ENCODE results near the gene NKAIN1. TPM values are rescaled to one million over a fixed set of nuclear protein-coding genes. Genes with fewer than 3 reads are reported as not detected.
A peak's percentile ranks its signal among the peaks of the same experiment; 100 is the strongest.
"Not testable (repeated sequence)": the region's sequence is repeated elsewhere in the genome, so short reads cannot be mapped to it uniquely, and the experiment has no call there.

Gene NKAIN1
- not detected for total RNA-seq

DNA sequence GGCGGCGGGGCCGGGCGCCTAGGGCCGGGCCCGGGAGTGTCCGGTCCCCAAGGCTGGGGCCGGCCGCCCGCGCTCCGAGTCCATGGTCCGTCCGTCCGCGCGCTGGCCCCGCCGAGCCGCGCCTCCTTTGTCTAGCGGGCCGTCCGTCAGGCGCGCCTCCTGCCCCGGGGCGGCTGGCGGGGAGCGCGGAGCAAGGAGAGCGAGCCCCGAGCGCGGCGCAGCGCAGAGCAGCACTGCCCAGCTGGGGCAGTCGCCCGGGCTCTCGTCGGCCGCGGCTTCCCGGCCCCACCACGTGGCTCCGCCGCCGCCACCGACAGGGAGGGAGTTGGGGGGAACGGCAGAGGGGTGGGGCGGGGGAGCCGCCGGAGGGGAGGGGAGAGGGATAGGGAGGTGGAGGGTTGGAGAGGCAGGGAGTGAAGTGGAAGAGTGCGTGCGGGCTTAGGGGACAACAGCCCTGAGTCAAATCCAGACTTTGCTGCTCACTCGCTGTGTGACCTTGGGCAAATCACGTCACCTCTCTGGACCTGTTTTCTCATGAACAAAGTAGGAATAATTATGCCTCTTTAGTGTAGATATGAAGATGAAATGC is at the start of gene NKAIN1:
Gene NKAIN1 (minus strand): TSS at position 235 of the 589 bp plus-strand sequence. CDS start 340 bp downstream, outside the sequence.
- TF ChIP-seq, protein P1, sequence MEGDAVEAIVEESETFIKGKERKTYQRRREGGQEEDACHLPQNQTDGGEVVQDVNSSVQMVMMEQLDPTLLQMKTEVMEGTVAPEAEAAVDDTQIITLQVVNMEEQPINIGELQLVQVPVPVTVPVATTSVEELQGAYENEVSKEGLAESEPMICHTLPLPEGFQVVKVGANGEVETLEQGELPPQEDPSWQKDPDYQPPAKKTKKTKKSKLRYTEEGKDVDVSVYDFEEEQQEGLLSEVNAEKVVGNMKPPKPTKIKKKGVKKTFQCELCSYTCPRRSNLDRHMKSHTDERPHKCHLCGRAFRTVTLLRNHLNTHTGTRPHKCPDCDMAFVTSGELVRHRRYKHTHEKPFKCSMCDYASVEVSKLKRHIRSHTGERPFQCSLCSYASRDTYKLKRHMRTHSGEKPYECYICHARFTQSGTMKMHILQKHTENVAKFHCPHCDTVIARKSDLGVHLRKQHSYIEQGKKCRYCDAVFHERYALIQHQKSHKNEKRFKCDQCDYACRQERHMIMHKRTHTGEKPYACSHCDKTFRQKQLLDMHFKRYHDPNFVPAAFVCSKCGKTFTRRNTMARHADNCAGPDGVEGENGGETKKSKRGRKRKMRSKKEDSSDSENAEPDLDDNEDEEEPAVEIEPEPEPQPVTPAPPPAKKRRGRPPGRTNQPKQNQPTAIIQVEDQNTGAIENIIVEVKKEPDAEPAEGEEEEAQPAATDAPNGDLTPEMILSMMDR (IDR thresholded peaks at IDR 0.05): no peak
- no peak for TF ChIP-seq POLR2A (IDR thresholded peaks at IDR 0.05)
- DNase-seq: peak in 2 of 4 donors; percentile 12 to 23
- intact Hi-C loops (cut with DNase I): no loop called here
- peaks cover 19% of the 10 kb centered on the region for H3K4me1 ChIP-seq
- WGBS, 2 donors: 0 to 3% methylated on average over 4 to 27 of the region's 57 CpGs
- peaks cover 0 to 12% of the 10 kb centered on the region in 2 donors for H3K27me3 ChIP-seq
- no peak within 1 kb of the TSS for H3K4me3 ChIP-seq
- ATAC-seq: peak; percentile 51
- no peaks in the 10 kb centered on the region for H3K9me3 ChIP-seq
- no peaks in the 10 kb centered on the region for H3K36me3 ChIP-seq (replicated peaks in 1 of 2; ENCODE audit: insufficient read depth in 1 of 2, low read depth in 2 of 2)
- no peak within 1 kb of the TSS for H3K27ac ChIP-seq

GRCh38 chr1:31289021-31289420 is 49.3 kb upstream of the NKAIN1 start:
- Histone ChIP-seq H3K27me3 (no peaks in the 10 kb centered on the region), H3K4me1 (no peaks in the 10 kb centered on the region), H3K27ac (no peak overlapping the region), H3K9me3 (no peaks in the 10 kb centered on the region), H3K36me3 (replicated peaks in 1 of 2; ENCODE audit: insufficient read depth in 1 of 2, low read depth in 2 of 2) (peaks cover 0 to 25% of the 10 kb centered on the region in 2 donors), H3K4me3 (no peak overlapping the region)
- ATAC-seq (no peak), DNase-seq (no peak)
- WGBS, 2 donors: 74 to 80% methylated on average over 4 of the region's 4 CpGs
- TF ChIP-seq POLR2A (IDR thresholded peaks at IDR 0.05): no peak
- TF ChIP-seq, protein P1 (IDR thresholded peaks at IDR 0.05): no peak
- intact Hi-C loops (cut with DNase I): no loop called here

DNA sequence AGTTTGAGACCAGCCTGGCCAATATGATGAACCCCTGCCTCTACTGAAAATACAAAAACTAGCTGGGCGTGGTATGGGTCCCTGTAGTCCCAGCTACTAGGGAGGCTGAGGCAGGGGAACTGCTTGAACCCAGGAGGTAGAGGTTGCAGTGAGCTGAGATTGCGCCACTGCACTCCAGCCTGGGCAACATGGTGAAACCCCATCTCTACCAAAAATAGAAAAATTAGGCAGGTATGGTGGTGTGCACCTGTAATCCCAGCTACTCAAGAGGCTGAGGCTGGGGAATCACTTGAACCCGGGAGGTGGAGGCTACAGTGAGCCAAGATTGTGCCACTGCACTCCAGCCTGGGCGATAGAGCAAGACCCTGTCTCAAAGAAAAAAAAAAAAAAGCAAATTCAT is 48.1 kb upstream of the NKAIN1 start:
- ATAC-seq; intact Hi-C loops (cut with DNase I); H3K9me3 ChIP-seq; DNase-seq; H3K27ac ChIP-seq; H3K4me1 ChIP-seq; H3K4me3 ChIP-seq; H3K27me3 ChIP-seq: not testable (repeated sequence)
- WGBS, 2 donors: 95 to 97% methylated on average over 4 of the region's 4 CpGs
- peaks cover 0 to 25% of the 10 kb centered on the region in 2 donors for H3K36me3 ChIP-seq (replicated peaks in 1 of 2; ENCODE audit: insufficient read depth in 1 of 2, low read depth in 2 of 2)

- H3K4me3 ChIP-seq; H3K27ac ChIP-seq; intact Hi-C loops (cut with DNase I); ATAC-seq; DNase-seq; H3K4me1 ChIP-seq; H3K9me3 ChIP-seq; H3K27me3 ChIP-seq: not testable (repeated sequence)
- H3K36me3 ChIP-seq (replicated peaks in 1 of 2; ENCODE audit: insufficient read depth in 1 of 2, low read depth in 2 of 2): peaks cover 0 to 13% of the 10 kb centered on the region in 2 donors
- 89 to 93% methylated on average over 9 of the region's 9 CpGs for WGBS, 2 donors
These were observed 42.7 kb upstream of the NKAIN1 start for GRCh38 chr1:31282426-31282825.

DNA sequence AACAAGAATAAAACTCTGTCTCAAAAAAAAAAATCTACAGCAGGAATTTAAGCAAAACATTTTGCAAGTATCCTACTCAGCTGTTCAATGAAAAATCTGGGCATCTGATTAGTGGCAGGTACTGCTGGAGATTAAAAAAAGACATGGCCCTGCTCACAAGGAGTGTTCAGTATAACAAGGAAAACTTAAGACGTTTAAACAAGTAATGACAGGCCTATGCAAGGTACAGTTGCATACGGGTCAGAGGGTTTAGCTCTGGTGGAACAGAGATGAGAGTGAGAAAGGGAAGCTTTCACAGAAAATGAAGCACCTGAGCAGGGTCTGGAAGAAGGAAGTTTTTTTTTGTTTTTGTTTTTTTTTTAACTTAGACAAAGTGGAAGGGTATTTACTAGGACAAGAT is 33.9 kb upstream of the NKAIN1 start:
- H3K27me3 ChIP-seq: no peaks in the 10 kb centered on the region
- no peak overlapping the region for H3K27ac ChIP-seq
- no peaks in the 10 kb centered on the region for H3K9me3 ChIP-seq
- TF ChIP-seq POLR2A (IDR thresholded peaks at IDR 0.05): no peak
- DNase-seq (no peak), ATAC-seq (no peak)
- intact Hi-C loops (cut with DNase I): no loop called here
- peaks cover 0 to 11% of the 10 kb centered on the region in 2 donors for H3K36me3 ChIP-seq (replicated peaks in 1 of 2; ENCODE audit: insufficient read depth in 1 of 2, low read depth in 2 of 2)
- H3K4me1 ChIP-seq: no peaks in the 10 kb centered on the region
- no peak overlapping the region for H3K4me3 ChIP-seq
- WGBS, 2 donors: 82 to 90% methylated on average over 2 of the region's 2 CpGs

DNA sequence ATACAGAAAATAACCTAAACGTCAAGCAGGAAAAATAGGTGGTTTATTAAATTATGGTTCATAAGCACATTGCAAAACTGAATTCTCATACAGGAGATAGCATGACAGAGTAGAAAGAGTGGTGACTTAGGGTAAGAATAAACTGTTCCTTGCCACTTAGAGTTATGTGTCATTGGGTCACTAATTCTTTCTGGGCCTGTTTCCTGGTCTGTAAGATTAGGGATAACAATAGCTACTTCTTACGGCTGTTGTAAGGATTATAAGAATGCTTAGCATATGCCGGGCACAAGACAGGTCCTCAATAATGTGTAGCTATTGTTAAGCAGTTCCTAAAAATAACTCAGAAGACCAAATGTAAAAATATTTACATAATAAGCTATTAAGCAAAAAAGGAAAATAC is 32.7 kb upstream of the NKAIN1 start:
- Histone ChIP-seq H3K27ac (no peak overlapping the region), H3K36me3 (replicated peaks in 1 of 2; ENCODE audit: insufficient read depth in 1 of 2, low read depth in 2 of 2) (peaks cover 0 to 12% of the 10 kb centered on the region in 2 donors), H3K9me3 (no peaks in the 10 kb centered on the region), H3K4me1 (no peaks in the 10 kb centered on the region), H3K4me3 (no peak overlapping the region), H3K27me3 (no peaks in the 10 kb centered on the region)
- intact Hi-C loops (cut with DNase I): no loop called here
- no peak for ATAC-seq
- no peak for DNase-seq
- 80 to 81% methylated on average over 3 of the region's 3 CpGs for WGBS, 2 donors
- no peak for TF ChIP-seq POLR2A (IDR thresholded peaks at IDR 0.05)
- TF ChIP-seq, protein P1 (IDR thresholded peaks at IDR 0.05): no peak

Data from body of pancreas (tissue), 4 donors.